ENCODE data around the gene MKX. TPM values are rescaled to one million over a fixed set of nuclear protein-coding genes. Genes with fewer than 3 reads are reported as not detected.

MKX gene
- total RNA-seq, 1 experiment from 2014 or later, result not detected

- no peak overlapping the region for H3K4me3 ChIP-seq
- H3K27me3 ChIP-seq (replicated peaks), result peaks cover 2% of the 10 kb centered on the region; the same call in 1 of the 2 replicates
- H3K9me3 ChIP-seq (replicated peaks), result no peaks in the 10 kb centered on the region
- no peak overlapping the region for H3K27ac ChIP-seq
- H3K4me1 ChIP-seq (replicated peaks), result no peaks in the 10 kb centered on the region
- no peaks in the 10 kb centered on the region for H3K36me3 ChIP-seq
- DNase-seq (ENCODE audit: low read depth in 1 of 2, low spot score in 2 of 2), result no peak
Measured at GRCh38 chr10:27720529-27720928, 25.1 kb downstream of the MKX start.

GRCh38 chr10:27719052-27719451 is 26.6 kb downstream of the MKX start:
- no peak for DNase-seq (ENCODE audit: low read depth in 1 of 2, low spot score in 2 of 2)
- Histone ChIP-seq H3K36me3 (no peaks in the 10 kb centered on the region), H3K9me3 (replicated peaks) (no peaks in the 10 kb centered on the region), H3K4me1 (replicated peaks) (no peaks in the 10 kb centered on the region), H3K27me3 (replicated peaks) (peaks cover 2% of the 10 kb centered on the region; the same call in 1 of the 2 replicates), H3K4me3 (no peak overlapping the region), H3K27ac (no peak overlapping the region)

GRCh38 chr10:27717861-27718260 is 27.8 kb downstream of the MKX start:
- H3K4me3 ChIP-seq, result no peak overlapping the region
- no peaks in the 10 kb centered on the region for H3K4me1 ChIP-seq (replicated peaks)
- no peak for DNase-seq (ENCODE audit: low read depth in 1 of 2, low spot score in 2 of 2)

GRCh38 chr10:27717224-27717623 is 28.4 kb downstream of the MKX start:
- H3K27ac ChIP-seq, result no peak overlapping the region
- H3K9me3 ChIP-seq (replicated peaks), result no peaks in the 10 kb centered on the region
- no peaks in the 10 kb centered on the region for H3K4me1 ChIP-seq (replicated peaks)
- H3K36me3 ChIP-seq, result no peaks in the 10 kb centered on the region
- DNase-seq (ENCODE audit: low read depth in 1 of 2, low spot score in 2 of 2), result no peak
- H3K4me3 ChIP-seq, result no peak overlapping the region
- 0 out of 2 replicates have a peak, but pooled peaks cover 2% of the 10 kb centered on the region for H3K27me3 ChIP-seq (replicated peaks)

More at GRCh38 chr10:27717861-27718260, 27.8 kb downstream of the MKX start:
- Histone ChIP-seq H3K36me3 (no peaks in the 10 kb centered on the region), H3K27ac (no peak overlapping the region), H3K27me3 (replicated peaks) (0 out of 2 replicates have a peak, but pooled peaks cover 2% of the 10 kb centered on the region), H3K9me3 (replicated peaks) (no peaks in the 10 kb centered on the region)

GRCh38 chr10:27716521-27716920 is 29.1 kb downstream of the MKX start:
- no peaks in the 10 kb centered on the region for H3K9me3 ChIP-seq (replicated peaks)
- H3K4me3 ChIP-seq, result no peak overlapping the region
- DNase-seq (ENCODE audit: low read depth in 1 of 2, low spot score in 2 of 2), result no peak
- no peak overlapping the region for H3K27ac ChIP-seq
- H3K27me3 ChIP-seq (replicated peaks), result 0 out of 2 replicates have a peak, but pooled peaks cover 2% of the 10 kb centered on the region
- no peaks in the 10 kb centered on the region for H3K4me1 ChIP-seq (replicated peaks)
- no peaks in the 10 kb centered on the region for H3K36me3 ChIP-seq

GRCh38 chr10:27715505-27715904 is 30.1 kb downstream of the MKX start:
- Histone ChIP-seq H3K4me3 (no peak overlapping the region), H3K36me3 (no peaks in the 10 kb centered on the region), H3K27me3 (replicated peaks) (0 out of 2 replicates have a peak, but pooled peaks cover 2% of the 10 kb centered on the region), H3K9me3 (replicated peaks) (no peaks in the 10 kb centered on the region), H3K27ac (no peak overlapping the region), H3K4me1 (replicated peaks) (no peaks in the 10 kb centered on the region)
- no peak for DNase-seq (ENCODE audit: low read depth in 1 of 2, low spot score in 2 of 2)

- Histone ChIP-seq H3K27ac (no peak overlapping the region), H3K4me1 (replicated peaks) (no peaks in the 10 kb centered on the region), H3K36me3 (no peaks in the 10 kb centered on the region), H3K9me3 (replicated peaks) (no peaks in the 10 kb centered on the region), H3K27me3 (replicated peaks) (0 out of 2 replicates have a peak, but pooled peaks cover 2% of the 10 kb centered on the region), H3K4me3 (no peak overlapping the region)
- no peak for DNase-seq (ENCODE audit: low read depth in 1 of 2, low spot score in 2 of 2)
Measured at GRCh38 chr10:27714349-27714748, 31.3 kb downstream of the MKX start.

GRCh38 chr10:27713941-27714340 is 31.7 kb downstream of the MKX start:
- 0 out of 2 replicates have a peak, but pooled peaks cover 2% of the 10 kb centered on the region for H3K27me3 ChIP-seq (replicated peaks)
- no peaks in the 10 kb centered on the region for H3K9me3 ChIP-seq (replicated peaks)
- DNase-seq (ENCODE audit: low read depth in 1 of 2, low spot score in 2 of 2), result no peak
- no peak overlapping the region for H3K27ac ChIP-seq
- H3K4me1 ChIP-seq (replicated peaks), result no peaks in the 10 kb centered on the region
- no peaks in the 10 kb centered on the region for H3K36me3 ChIP-seq
- H3K4me3 ChIP-seq, result no peak overlapping the region

GRCh38 chr10:27710014-27710413 is 35.6 kb downstream of the MKX start:
- Histone ChIP-seq H3K4me3 (no peak overlapping the region), H3K9me3 (replicated peaks) (no peaks in the 10 kb centered on the region), H3K27me3 (replicated peaks) (no peaks in the 10 kb centered on the region), H3K4me1 (replicated peaks) (no peaks in the 10 kb centered on the region), H3K36me3 (no peaks in the 10 kb centered on the region), H3K27ac (no peak overlapping the region)
- DNase-seq (ENCODE audit: low read depth in 1 of 2, low spot score in 2 of 2), result no peak

- Histone ChIP-seq H3K27ac (no peak overlapping the region), H3K27me3 (replicated peaks) (no peaks in the 10 kb centered on the region), H3K9me3 (replicated peaks) (no peaks in the 10 kb centered on the region), H3K4me3 (no peak overlapping the region), H3K4me1 (replicated peaks) (no peaks in the 10 kb centered on the region), H3K36me3 (no peaks in the 10 kb centered on the region)
- DNase-seq (ENCODE audit: low read depth in 1 of 2, low spot score in 2 of 2), result no peak
Measured at GRCh38 chr10:27709304-27709703, 36.3 kb downstream of the MKX start.

- Histone ChIP-seq H3K27me3 (replicated peaks) (no peaks in the 10 kb centered on the region), H3K36me3 (no peaks in the 10 kb centered on the region), H3K9me3 (replicated peaks) (no peaks in the 10 kb centered on the region), H3K27ac (no peak overlapping the region), H3K4me3 (no peak overlapping the region), H3K4me1 (replicated peaks) (no peaks in the 10 kb centered on the region)
- no peak for DNase-seq (ENCODE audit: low read depth in 1 of 2, low spot score in 2 of 2)
Measured at GRCh38 chr10:27701938-27702537, 43.6 kb downstream of the MKX start.

GRCh38 chr10:27699776-27700175 is 45.8 kb downstream of the MKX start:
- no peak for DNase-seq (ENCODE audit: low read depth in 1 of 2, low spot score in 2 of 2)
- H3K4me1 ChIP-seq (replicated peaks), result no peaks in the 10 kb centered on the region
- no peak overlapping the region for H3K4me3 ChIP-seq
- no peaks in the 10 kb centered on the region for H3K27me3 ChIP-seq (replicated peaks)
- no peaks in the 10 kb centered on the region for H3K9me3 ChIP-seq (replicated peaks)
- no peak overlapping the region for H3K27ac ChIP-seq
- no peaks in the 10 kb centered on the region for H3K36me3 ChIP-seq

- H3K4me3 ChIP-seq, result no peak overlapping the region
Measured at GRCh38 chr10:27698961-27699360, 46.7 kb downstream of the MKX start.

GRCh38 chr10:27696466-27696865 is 49.2 kb downstream of the MKX start:
- H3K27me3 ChIP-seq (replicated peaks), result no peaks in the 10 kb centered on the region

More at GRCh38 chr10:27698961-27699360, 46.7 kb downstream of the MKX start:
- H3K27me3 ChIP-seq (replicated peaks), result no peaks in the 10 kb centered on the region
- H3K36me3 ChIP-seq, result no peaks in the 10 kb centered on the region
- H3K4me1 ChIP-seq (replicated peaks), result no peaks in the 10 kb centered on the region
- H3K27ac ChIP-seq, result no peak overlapping the region
- DNase-seq (ENCODE audit: low read depth in 1 of 2, low spot score in 2 of 2), result no peak
- H3K9me3 ChIP-seq (replicated peaks), result no peaks in the 10 kb centered on the region

GRCh38 chr10:27695706-27696105 is 49.9 kb downstream of the MKX start:
- Histone ChIP-seq H3K27me3 (replicated peaks) (no peaks in the 10 kb centered on the region), H3K36me3 (no peaks in the 10 kb centered on the region), H3K27ac (no peak overlapping the region), H3K4me1 (replicated peaks) (no peaks in the 10 kb centered on the region), H3K9me3 (replicated peaks) (no peaks in the 10 kb centered on the region), H3K4me3 (no peak overlapping the region)
- DNase-seq (ENCODE audit: low read depth in 1 of 2, low spot score in 2 of 2), result no peak

More at GRCh38 chr10:27696466-27696865, 49.2 kb downstream of the MKX start:
- Histone ChIP-seq H3K4me1 (replicated peaks) (no peaks in the 10 kb centered on the region), H3K36me3 (no peaks in the 10 kb centered on the region), H3K9me3 (replicated peaks) (no peaks in the 10 kb centered on the region), H3K4me3 (no peak overlapping the region), H3K27ac (no peak overlapping the region)
- DNase-seq (ENCODE audit: low read depth in 1 of 2, low spot score in 2 of 2), result no peak

Data from SJSA1 (cell line).